ENCODE measurements around the gene PIGU.

- no peak for TF ChIP-seq CTCF (IDR thresholded peaks at IDR 0.05; ENCODE audit: low read depth, low read length, missing input control)
- no peak for TF ChIP-seq ZBTB33 (IDR thresholded peaks at IDR 0.05)
- TF ChIP-seq REST (IDR thresholded peaks at IDR 0.05): no peak
These were observed 55.2 kb downstream of the PIGU start for GRCh38 chr20:34621383-34622367.
